ENCODE results near the gene HBE1. TPM values are rescaled to one million over a fixed set of nuclear protein-coding genes. Genes with fewer than 3 reads are reported as not detected.

The HBE1 gene
- total RNA-seq, 6 experiments from 2014 or later, result not detected

DNA sequence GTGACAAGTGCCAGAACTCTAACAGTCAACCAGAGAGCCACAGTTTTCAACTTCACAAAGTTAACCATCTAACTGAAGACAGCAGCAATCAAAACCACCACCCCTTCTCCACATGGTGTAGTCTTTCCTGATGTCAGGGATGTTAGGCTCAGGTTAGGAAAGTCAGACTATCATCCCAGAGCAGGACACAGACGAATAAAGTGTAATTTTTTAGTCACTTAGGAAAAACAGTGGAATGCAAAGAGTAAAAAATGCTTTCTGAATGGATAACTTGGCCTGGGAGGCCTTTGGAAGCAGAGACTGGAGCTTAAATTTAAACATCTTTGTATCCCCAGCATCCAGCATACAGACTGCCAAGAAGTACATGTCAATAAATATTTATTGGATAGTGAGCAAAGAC, 16.6 kb upstream of the HBE1 start:
- WGBS (ENCODE audit: insufficient coverage, low coverage, low lambda C conversion rate, missing lambda C conversion rate), result 16% methylated on average over 1 of the region's 1 CpG
- intact Hi-C loops (cut with DNase I), result no loop called here
- ATAC-seq, result no peak
- DNase-seq, result no peak
- Histone ChIP-seq H3K9me3 (no peaks in the 10 kb centered on the region), H3K27me3 (no peaks in the 10 kb centered on the region), H3K27ac (no peak overlapping the region), H3K4me3 (no peak overlapping the region), H3K4me1 (no peaks in the 10 kb centered on the region), H3K36me3 (no peaks in the 10 kb centered on the region)
- TF ChIP-seq POLR2A (IDR thresholded peaks at IDR 0.05), result no peak
- TF ChIP-seq, protein P1, sequence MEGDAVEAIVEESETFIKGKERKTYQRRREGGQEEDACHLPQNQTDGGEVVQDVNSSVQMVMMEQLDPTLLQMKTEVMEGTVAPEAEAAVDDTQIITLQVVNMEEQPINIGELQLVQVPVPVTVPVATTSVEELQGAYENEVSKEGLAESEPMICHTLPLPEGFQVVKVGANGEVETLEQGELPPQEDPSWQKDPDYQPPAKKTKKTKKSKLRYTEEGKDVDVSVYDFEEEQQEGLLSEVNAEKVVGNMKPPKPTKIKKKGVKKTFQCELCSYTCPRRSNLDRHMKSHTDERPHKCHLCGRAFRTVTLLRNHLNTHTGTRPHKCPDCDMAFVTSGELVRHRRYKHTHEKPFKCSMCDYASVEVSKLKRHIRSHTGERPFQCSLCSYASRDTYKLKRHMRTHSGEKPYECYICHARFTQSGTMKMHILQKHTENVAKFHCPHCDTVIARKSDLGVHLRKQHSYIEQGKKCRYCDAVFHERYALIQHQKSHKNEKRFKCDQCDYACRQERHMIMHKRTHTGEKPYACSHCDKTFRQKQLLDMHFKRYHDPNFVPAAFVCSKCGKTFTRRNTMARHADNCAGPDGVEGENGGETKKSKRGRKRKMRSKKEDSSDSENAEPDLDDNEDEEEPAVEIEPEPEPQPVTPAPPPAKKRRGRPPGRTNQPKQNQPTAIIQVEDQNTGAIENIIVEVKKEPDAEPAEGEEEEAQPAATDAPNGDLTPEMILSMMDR (IDR thresholded peaks at IDR 0.05), result no peak

- H3K9me3 ChIP-seq, result no peaks in the 10 kb centered on the region
- WGBS (ENCODE audit: insufficient coverage, low coverage, low lambda C conversion rate, missing lambda C conversion rate), result 48% methylated on average over 2 of the region's 4 CpGs
- H3K4me3 ChIP-seq, result no peak overlapping the region
- no peaks in the 10 kb centered on the region for H3K27me3 ChIP-seq
- intact Hi-C loops (cut with DNase I), result no loop called here
- TF ChIP-seq POLR2A (IDR thresholded peaks at IDR 0.05), result no peak
- TF ChIP-seq, protein P1 (IDR thresholded peaks at IDR 0.05), result no peak
- no peak overlapping the region for H3K27ac ChIP-seq
- ATAC-seq (no peak), DNase-seq (no peak)
- no peaks in the 10 kb centered on the region for H3K4me1 ChIP-seq
- H3K36me3 ChIP-seq, result no peaks in the 10 kb centered on the region
Measured at GRCh38 chr11:5285703-5286340, 16.1 kb upstream of the HBE1 start.

GRCh38 chr11:5284637-5285036, 14.9 kb upstream of the HBE1 start:
- ATAC-seq (peak in 1 of 4 donors; percentile 28), DNase-seq (no peak)
- WGBS (ENCODE audit: insufficient coverage, low coverage, low lambda C conversion rate, missing lambda C conversion rate), result no CpG with 5 or more reads among the region's 2 CpGs
- no peaks in the 10 kb centered on the region for H3K4me1 ChIP-seq
- no peaks in the 10 kb centered on the region for H3K36me3 ChIP-seq
- H3K9me3 ChIP-seq, result no peaks in the 10 kb centered on the region
- no peak overlapping the region for H3K4me3 ChIP-seq
- intact Hi-C loops (cut with DNase I), result no loop called here
- TF ChIP-seq, protein P1 (IDR thresholded peaks at IDR 0.05), result no peak
- no peak for TF ChIP-seq POLR2A (IDR thresholded peaks at IDR 0.05)
- no peak overlapping the region for H3K27ac ChIP-seq
- no peaks in the 10 kb centered on the region for H3K27me3 ChIP-seq

- TF ChIP-seq, protein P1 (IDR thresholded peaks at IDR 0.05), result no peak
- no peak for TF ChIP-seq POLR2A (IDR thresholded peaks at IDR 0.05)
- no peaks in the 10 kb centered on the region for H3K36me3 ChIP-seq
- H3K9me3 ChIP-seq, result no peaks in the 10 kb centered on the region
- ATAC-seq, result no peak
- intact Hi-C loops (cut with DNase I), result no loop called here
- H3K27me3 ChIP-seq, result no peaks in the 10 kb centered on the region
- no peaks in the 10 kb centered on the region for H3K4me1 ChIP-seq
- no peak overlapping the region for H3K4me3 ChIP-seq
- DNase-seq, result no peak
- 25% methylated on average over 1 of the region's 1 CpG for WGBS (ENCODE audit: insufficient coverage, low coverage, low lambda C conversion rate, missing lambda C conversion rate)
- no peak overlapping the region for H3K27ac ChIP-seq
Measured at GRCh38 chr11:5283882-5284281, 14.1 kb upstream of the HBE1 start.

All from right lobe of liver (tissue), 6 donors.